H1 (cell line): ENCODE measurements around the gene MAML1. TPM values are rescaled to one million over a fixed set of nuclear protein-coding genes. Genes with fewer than 3 reads are reported as not detected.

Experiments
- CTCF ChIA-PET: fragments of 300-600 bp; sonication (Branson Sonifier 250); formaldehyde crosslinking; loops from one replicate; lab custom pipeline; 2021; ENCODE audit not compliant: partially characterized antibody; lab: Charles Lee
- POLR2A ChIA-PET: fragments of 300-600 bp; sonication (Branson Sonifier 250); formaldehyde crosslinking; loops from one replicate; lab custom pipeline; 2021; ENCODE audit warnings: inconsistent platforms; ENCODE audit not compliant: partially characterized antibody; lab: Charles Lee
- DNase-seq, 2 experiments: peaks; one replicate each; pipeline versions ENCODE4 v3.0.0 to v3.0.0-alpha.2; 2010 to 2022; ENCODE audit warnings: low spot score in 2 of 2, low read depth in 1 of 2, mixed read lengths in 1 of 2
- FAIRE-seq: peaks from 2 replicates; lab custom pipeline; 2011; peaks lifted over from hg19 to GRCh38; lab: Jason Lieb, UNC
- H2AFZ ChIP-seq: 2 replicates; pipeline ENCODE4 v1.8.1; 2012; ENCODE audit warnings: low read length, inconsistent platforms
- H2AK5ac ChIP-seq: 2 replicates; pipeline ENCODE4 v1.6.1; 2013; ENCODE audit warnings: low read depth, low read length
- H2BK120ac ChIP-seq: replicated peaks from 2 replicates; pipeline ENCODE3; 2013; ENCODE audit warnings: low read depth, low read length, inconsistent platforms
- H2BK12ac ChIP-seq: 2 replicates; pipeline ENCODE4 v1.6.1; 2013; ENCODE audit warnings: low read depth, low read length
- H2BK15ac ChIP-seq: 2 replicates; pipeline ENCODE4 v1.6.1; 2013; ENCODE audit warnings: low read length
- H2BK20ac ChIP-seq: 2 replicates; pipeline ENCODE4 v1.6.1; 2013; ENCODE audit warnings: low read length
- H2BK5ac ChIP-seq: 2 replicates; pipeline ENCODE4 v1.6.1; 2013; ENCODE audit warnings: low read depth, low read length
- H3K14ac ChIP-seq: 2 replicates; pipeline ENCODE4 v1.6.1; 2013; ENCODE audit warnings: inconsistent platforms; ENCODE audit not compliant: insufficient read length
- H3K18ac ChIP-seq: 2 replicates; pipeline ENCODE4 v1.6.1; 2013; ENCODE audit warnings: low read length; ENCODE audit errors: extremely low read depth
- H3K23ac ChIP-seq: 2 replicates; pipeline ENCODE4 v1.6.1; 2013; ENCODE audit warnings: inconsistent platforms; ENCODE audit not compliant: insufficient read length
- H3K23me2 ChIP-seq: 2 replicates; pipeline ENCODE4 v1.6.1; 2013; ENCODE audit warnings: low read depth, low read length
- H3K27ac ChIP-seq: 2 replicates; pipeline ENCODE4 v1.6.1; 2011; ENCODE audit warnings: low read depth, low read length, inconsistent platforms
- H3K27me3 ChIP-seq, 4 experiments: replicated peaks in 1 of 4; 1 replicate in 1 of 4; 2 replicates in 3 of 4; pipeline versions ENCODE4 v1.6.1 to v1.8.1; 2011 to 2013; ENCODE audit warnings: low read length in 3 of 4, mild to moderate bottlenecking in 3 of 4, inconsistent platforms in 2 of 4, mixed read lengths in 2 of 4, moderate library complexity in 1 of 4; ENCODE audit not compliant: control insufficient read depth in 3 of 4, insufficient read depth in 3 of 4; ENCODE audit errors: extremely low read depth in 1 of 4
- H3K36me3 ChIP-seq, 4 experiments: 2 replicates each; pipeline versions ENCODE4 v1.6.1 to v1.8.1; 2011 to 2013; ENCODE audit warnings: mild to moderate bottlenecking in 4 of 4, low read length in 3 of 4, moderate library complexity in 2 of 4, control low read depth in 1 of 4, inconsistent platforms in 1 of 4; ENCODE audit not compliant: insufficient read depth in 4 of 4, control insufficient read depth in 2 of 4
- H3K4ac ChIP-seq: replicated peaks from 2 replicates; pipeline ENCODE3; 2013; ENCODE audit warnings: low read length, low read depth, mixed read lengths, inconsistent platforms; ENCODE audit not compliant: insufficient read length
- H3K4me1 ChIP-seq, 4 experiments: replicated peaks in 1 of 4; 1 replicate in 1 of 4; 2 replicates in 3 of 4; pipeline versions ENCODE4 v1.6.1 to v1.8.1; 2011 to 2013; ENCODE audit warnings: low read length in 3 of 4, inconsistent platforms in 2 of 4, mixed read lengths in 1 of 4; ENCODE audit not compliant: insufficient read depth in 4 of 4, control insufficient read depth in 3 of 4
- H3K4me2 ChIP-seq, 2 experiments: 2 replicates each; pipeline versions ENCODE4 v1.6.1 to v1.8.1; 2011 to 2013; ENCODE audit warnings: low read depth in 2 of 2, low read length in 2 of 2, control low read depth in 1 of 2, inconsistent platforms in 1 of 2, mild to moderate bottlenecking in 1 of 2; ENCODE audit not compliant: insufficient read depth in 1 of 2
- H3K4me3 ChIP-seq, 4 experiments: fragments of 200-600, 300-600 bp in 1 of 4; sonication (generic), shearing (Covaris generic), sonication (Bioruptor Twin) in 1 of 4; 2 replicates each; pipeline versions ENCODE4 v1.5.1 to v1.8.1; 2011 to 2016; ENCODE audit warnings: low read length in 4 of 4, low read depth in 3 of 4, control low read depth in 2 of 4, inconsistent platforms in 2 of 4, mild to moderate bottlenecking in 2 of 4, mixed read lengths in 1 of 4, moderate library complexity in 1 of 4; ENCODE audit not compliant: insufficient read depth in 2 of 4; ENCODE audit errors: extremely low read depth in 1 of 4
- H3K56ac ChIP-seq: replicated peaks from 2 replicates; pipeline ENCODE3; 2013; ENCODE audit warnings: low read depth, mild to moderate bottlenecking, mixed read lengths, low read length, inconsistent platforms; ENCODE audit not compliant: insufficient read length
- H3K79me1 ChIP-seq: 2 replicates; pipeline ENCODE4 v1.6.1; 2013; ENCODE audit warnings: low read depth, low read length, control low read depth
- H3K79me2 ChIP-seq, 2 experiments: 2 replicates each; pipeline versions ENCODE4 v1.6.1 to v1.8.1; 2012 to 2013; ENCODE audit warnings: low read length in 2 of 2, mild to moderate bottlenecking in 2 of 2, inconsistent platforms in 1 of 2; ENCODE audit not compliant: insufficient read depth in 2 of 2, control insufficient read depth in 1 of 2
- H3K9ac ChIP-seq, 4 experiments: replicated peaks in 1 of 4; 1 replicate in 1 of 4; 2 replicates in 3 of 4; pipeline versions ENCODE4 v1.6.1 to v1.8.1; 2011 to 2013; ENCODE audit warnings: low read depth in 3 of 4, low read length in 3 of 4, control low read depth in 2 of 4, mild to moderate bottlenecking in 2 of 4, moderate library complexity in 2 of 4, inconsistent platforms in 1 of 4; ENCODE audit errors: extremely low read depth in 1 of 4
- H3K9me3 ChIP-seq, 2 experiments: 2 replicates each; pipeline versions ENCODE4 v1.6.1 to v1.8.1; 2012 to 2013; ENCODE audit warnings: mild to moderate bottlenecking in 2 of 2, moderate library complexity in 2 of 2, control low read depth in 1 of 2, inconsistent platforms in 1 of 2, low read depth in 1 of 2, low read length in 1 of 2, mixed read lengths in 1 of 2; ENCODE audit not compliant: insufficient read depth in 2 of 2
- H4K20me1 ChIP-seq, 2 experiments: replicated peaks in 1 of 2; 2 replicates each; pipeline versions ENCODE3 to v1.8.1; 2011 to 2013; ENCODE audit warnings: inconsistent platforms in 2 of 2, low read length in 2 of 2, mild to moderate bottlenecking in 1 of 2; ENCODE audit not compliant: insufficient read depth in 2 of 2, control insufficient read depth in 1 of 2
- H4K5ac ChIP-seq: 2 replicates; pipeline ENCODE4 v1.6.1; 2013; ENCODE audit warnings: low read length, low read depth, mixed read lengths, inconsistent platforms; ENCODE audit not compliant: insufficient read length
- H4K8ac ChIP-seq: 2 replicates; pipeline ENCODE4 v1.8.0; 2013; ENCODE audit warnings: mild to moderate bottlenecking, moderate library complexity, low read length, inconsistent platforms; ENCODE audit not compliant: insufficient read depth; ENCODE audit errors: extremely low read depth
- H4K91ac ChIP-seq: replicated peaks from 2 replicates; pipeline ENCODE3; 2013; ENCODE audit warnings: low read length, mixed read lengths, inconsistent platforms; ENCODE audit not compliant: insufficient read length
- EZH2 ChIP-seq: fragments of 200-600 bp; sonication (generic); IDR thresholded peaks from 2 replicates; pipeline ENCODE4 v1.7.1; 2012; ENCODE audit warnings: low read depth, mild to moderate bottlenecking, moderate library complexity, low read length, inconsistent platforms; ENCODE audit not compliant: severe bottlenecking
- KDM5A ChIP-seq: fragments of 200-600 bp; IDR thresholded peaks from 2 replicates; pipeline ENCODE4 v1.7.1; 2012; ENCODE audit warnings: mild to moderate bottlenecking, low read length, inconsistent platforms, mixed read lengths
- PHF8 ChIP-seq: fragments of 200-600 bp; sonication (generic); conservative IDR thresholded peaks from 2 replicates; pipeline ENCODE4 v1.7.1; 2012; ENCODE audit warnings: low read depth, mild to moderate bottlenecking, inconsistent platforms, low read length, moderate library complexity
- RXRA ChIP-seq: IDR thresholded peaks from 2 replicates; pipeline ENCODE4 v1.6.1; 2011; ENCODE audit warnings: low read depth, mild to moderate bottlenecking, low read length, moderate library complexity; ENCODE audit not compliant: insufficient read depth
- SIN3A ChIP-seq, 2 experiments: IDR thresholded peaks in 1 of 2; conservative IDR thresholded peaks in 1 of 2; 2 replicates each; pipeline ENCODE4 v1.6.1; 2011 to 2012; ENCODE audit warnings: low read length in 2 of 2, improper control_type of control experiment in 1 of 2, low read depth in 1 of 2, mild to moderate bottlenecking in 1 of 2
- SP2 ChIP-seq: IDR thresholded peaks from 2 replicates; pipeline ENCODE4 v1.6.1; 2012; ENCODE audit warnings: mild to moderate bottlenecking, low read length, inconsistent platforms
- WGBS, 2 experiments: shearing (Covaris generic) in 1 of 2; methylation state at CpG; one replicate each; pipeline versions ENCODE4 v1.1.6 to v1.1.7; 2013 to 2015; ENCODE audit warnings: low lambda C conversion rate in 2 of 2, mixed read lengths in 2 of 2, inconsistent platforms in 1 of 2, low coverage in 1 of 2, missing lambda C conversion rate in 1 of 2; ENCODE audit not compliant: insufficient replicate concordance in 2 of 2, insufficient coverage in 1 of 2, insufficient read length in 1 of 2; ENCODE audit errors: extremely low coverage in 1 of 2, missing lambda C conversion rate in 1 of 2; 5-methylcytosine and 5-hydroxymethylcytosine counted together
- polyA plus RNA-seq, 7 experiments: library from polyadenylated mRNA; depleted of rRNA in 3 of 7; stranded (reverse) in 5 of 7; unstranded in 2 of 7; fragments of >200 nt in 5 of 7; fragments of 200-250 nt in 2 of 7; gene quantifications; 1 replicate in 5 of 7; 2 replicates in 1 of 7; 4 replicates in 1 of 7; pipeline versions ENCODE4 v1.2.1 to v1.2.3, GENCODE V29; 2011 to 2013; ENCODE audit warnings: missing spikeins in 2 of 7, mixed read lengths in 2 of 7
- total RNA-seq: library from RNA; stranded (reverse); fragmentation: NEBNext Ultra II Directional; extraction: Animal tissue kit (Norgen Biotek cat#: 25700); gene quantifications from 2 replicates; pipeline ENCODE4 v1.2.1, GENCODE V29; 2021
- TF ChIP-seq, protein P1 (sequence below), 3 experiments: IDR thresholded peaks; 1 replicate in 2 of 3; 2 replicates in 1 of 3; pipeline versions ENCODE4 v1.5.1 to v1.6.1; 2011; ENCODE audit warnings: low read length in 3 of 3, mild to moderate bottlenecking in 3 of 3, inconsistent platforms in 2 of 3, low read depth in 1 of 3, moderate library complexity in 1 of 3; ENCODE audit not compliant: insufficient read depth in 1 of 3; ENCODE audit errors: control extremely low read depth in 1 of 3

The MAML1 gene
- total and polyA plus RNA-seq, 2 of the 8 experiments (the other 6 are each of a cell fraction or from before 2014, with no cell fraction given) = 17.1 to 41.9 TPM

DNA sequence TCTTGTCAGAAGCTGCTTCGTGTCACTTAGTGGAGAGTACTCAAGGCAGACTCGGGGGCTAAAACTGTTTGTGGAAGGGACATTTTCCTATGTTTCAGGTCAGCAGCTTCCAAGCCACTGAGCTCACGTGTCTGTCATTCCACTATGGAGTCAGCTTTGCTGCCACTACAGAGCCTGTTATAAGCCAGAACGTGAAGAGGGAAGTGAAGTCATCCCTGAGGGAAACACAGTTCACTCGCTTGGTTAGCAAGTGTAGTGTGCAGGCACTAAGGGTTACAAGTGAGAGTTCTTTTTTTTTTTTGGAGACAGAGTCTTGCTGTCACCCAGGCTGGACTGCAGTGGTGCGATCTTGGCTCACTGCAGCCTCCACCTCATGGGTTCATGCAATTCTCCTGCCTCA, 36.6 kb downstream of the MAML1 start:
- no peak overlapping the region for H4K8ac ChIP-seq
- peaks cover 29 to 70% (median 55%) of the 10 kb centered on the region in 4 experiments for H3K36me3 ChIP-seq
- no peaks in the 10 kb centered on the region for H3K9me3 ChIP-seq
- H3K27me3 ChIP-seq = no peaks in the 10 kb centered on the region
- H3K23ac ChIP-seq = no peak overlapping the region
- FAIRE-seq = no peak
- H3K4me3 ChIP-seq = no peak overlapping the region
- no peak overlapping the region for H4K5ac ChIP-seq
- CTCF ChIA-PET = interaction anchor here (0.6 to 6.0 kb wide), 14 partner anchors 9 to 196 kb away, joined by 3 to 53 read pairs (median 4); partner anchors contain the start of gene LTC4S
- H3K4me2 ChIP-seq = no peak overlapping the region
- no peak overlapping the region for H3K18ac ChIP-seq
- H2AK5ac ChIP-seq = no peak overlapping the region
- no peak overlapping the region for H3K27ac ChIP-seq
- no peak overlapping the region for H2BK20ac ChIP-seq
- no peak overlapping the region for H3K4ac ChIP-seq
- H2BK15ac ChIP-seq = no peak overlapping the region
- peaks cover 0 to 35% of the 10 kb centered on the region in 2 experiments; a peak in 2 of 4 replicates for H3K79me2 ChIP-seq
- H3K14ac ChIP-seq = no peak overlapping the region
- no peak overlapping the region for H2BK12ac ChIP-seq
- H3K79me1 ChIP-seq = peaks cover 4% of the 10 kb centered on the region
- WGBS, 2 experiments = 91% methylated on average over 5 of the region's 6 CpGs; no CpG with 5 or more reads in 1 of the 2 experiments
- H4K91ac ChIP-seq = no peak overlapping the region
- no peak overlapping the region for H2BK5ac ChIP-seq
- H2AFZ ChIP-seq = no peak overlapping the region
- no peak overlapping the region for H3K9ac ChIP-seq
- POLR2A ChIA-PET = interaction anchor here (1.6 to 2.5 kb wide), 3 partner anchors 8 to 37 kb away, joined by 3 to 10 read pairs (median 8); partner anchors contain the start of gene MAML1
- peaks cover 2 to 20% of the 10 kb centered on the region in 2 experiments for H4K20me1 ChIP-seq
- H3K56ac ChIP-seq = no peak overlapping the region
- 0 out of 7 replicates have a peak, but pooled peaks cover 0 to 2% (median 0%) of the 10 kb centered on the region in 4 experiments for H3K4me1 ChIP-seq
- no peak overlapping the region for H2BK120ac ChIP-seq
- no peaks in the 10 kb centered on the region for H3K23me2 ChIP-seq
- no peak for TF ChIP-seq SP2
- no peak for TF ChIP-seq EZH2
- no peak for TF ChIP-seq KDM5A
- TF ChIP-seq, protein P1, sequence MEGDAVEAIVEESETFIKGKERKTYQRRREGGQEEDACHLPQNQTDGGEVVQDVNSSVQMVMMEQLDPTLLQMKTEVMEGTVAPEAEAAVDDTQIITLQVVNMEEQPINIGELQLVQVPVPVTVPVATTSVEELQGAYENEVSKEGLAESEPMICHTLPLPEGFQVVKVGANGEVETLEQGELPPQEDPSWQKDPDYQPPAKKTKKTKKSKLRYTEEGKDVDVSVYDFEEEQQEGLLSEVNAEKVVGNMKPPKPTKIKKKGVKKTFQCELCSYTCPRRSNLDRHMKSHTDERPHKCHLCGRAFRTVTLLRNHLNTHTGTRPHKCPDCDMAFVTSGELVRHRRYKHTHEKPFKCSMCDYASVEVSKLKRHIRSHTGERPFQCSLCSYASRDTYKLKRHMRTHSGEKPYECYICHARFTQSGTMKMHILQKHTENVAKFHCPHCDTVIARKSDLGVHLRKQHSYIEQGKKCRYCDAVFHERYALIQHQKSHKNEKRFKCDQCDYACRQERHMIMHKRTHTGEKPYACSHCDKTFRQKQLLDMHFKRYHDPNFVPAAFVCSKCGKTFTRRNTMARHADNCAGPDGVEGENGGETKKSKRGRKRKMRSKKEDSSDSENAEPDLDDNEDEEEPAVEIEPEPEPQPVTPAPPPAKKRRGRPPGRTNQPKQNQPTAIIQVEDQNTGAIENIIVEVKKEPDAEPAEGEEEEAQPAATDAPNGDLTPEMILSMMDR (IDR thresholded peaks at IDR 0.05; ENCODE audit: control extremely low read depth in 1 of 3, insufficient read depth in 1 of 3, low read depth in 1 of 3, low read length in 3 of 3) = no peak
- TF ChIP-seq PHF8 = no peak
- TF ChIP-seq RXRA = no peak
- no peak for TF ChIP-seq SIN3A (conservative IDR thresholded peaks at IDR 0.05 in 1 of 2, IDR thresholded peaks at IDR 0.05 in 1 of 2; ENCODE audit: low read depth in 1 of 2, low read length in 2 of 2)
- DNase-seq = no peak
